HG03196 (cell line): Measurements from ENCODE around the gene ATG2A.

ENCODE experiments used
- ATAC-seq: cut with Tn5 transposase; IDR thresholded peaks from one replicate; pipeline ENCODE4 v1.9.1; 2021; ENCODE audit not compliant: unreplicated experiment

ATG2A gene

DNA sequence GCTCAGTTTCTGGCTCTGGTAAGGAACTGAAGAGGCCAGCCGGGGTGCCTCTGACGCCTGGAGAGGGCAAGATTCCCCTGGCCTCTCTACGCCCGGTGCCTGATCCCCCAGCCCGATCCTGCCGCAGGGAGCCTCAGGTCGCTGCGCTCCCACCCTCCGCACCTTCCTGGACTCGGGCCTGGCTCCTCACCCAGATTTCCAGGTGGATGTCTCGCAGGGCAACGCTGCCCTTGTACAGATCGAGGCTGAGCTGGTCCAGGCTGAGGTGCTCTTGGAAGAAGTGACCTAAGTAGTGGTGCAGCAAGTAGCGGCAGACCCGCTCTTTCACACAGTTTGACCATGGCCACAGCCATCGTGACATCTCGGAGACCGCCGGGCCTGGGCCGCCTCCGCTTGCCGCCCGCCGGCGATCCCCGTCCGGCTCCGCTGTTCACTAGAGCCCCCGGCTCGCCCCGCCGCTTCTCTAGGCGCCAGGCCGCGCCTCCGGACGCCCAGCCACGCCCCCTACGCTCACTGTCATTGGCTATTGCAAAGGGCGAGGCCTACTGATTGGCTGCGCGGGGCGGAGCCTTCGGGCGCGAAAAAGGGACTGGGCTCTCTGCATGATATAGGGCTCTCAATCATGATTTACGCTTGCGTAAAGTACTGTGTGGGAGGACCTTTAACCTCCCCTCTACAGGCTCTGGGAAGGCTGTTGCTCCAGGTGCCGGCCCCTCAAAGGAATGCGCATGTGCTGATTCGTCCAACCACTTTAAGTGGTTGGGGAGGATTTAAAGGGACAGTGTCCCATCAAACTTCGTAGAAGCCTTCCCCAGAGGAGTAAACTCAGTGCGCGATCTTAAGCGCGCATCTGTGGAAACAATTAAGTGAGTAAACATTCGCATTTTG lies at the start of gene ATG2A:
Gene ATG2A, minus strand, starts transcription at position 435 of the 888 bp plus-strand sequence. Its CDS starts 74 bp downstream, at position 361.
- peak; percentile 89 for ATAC-seq

DNA sequence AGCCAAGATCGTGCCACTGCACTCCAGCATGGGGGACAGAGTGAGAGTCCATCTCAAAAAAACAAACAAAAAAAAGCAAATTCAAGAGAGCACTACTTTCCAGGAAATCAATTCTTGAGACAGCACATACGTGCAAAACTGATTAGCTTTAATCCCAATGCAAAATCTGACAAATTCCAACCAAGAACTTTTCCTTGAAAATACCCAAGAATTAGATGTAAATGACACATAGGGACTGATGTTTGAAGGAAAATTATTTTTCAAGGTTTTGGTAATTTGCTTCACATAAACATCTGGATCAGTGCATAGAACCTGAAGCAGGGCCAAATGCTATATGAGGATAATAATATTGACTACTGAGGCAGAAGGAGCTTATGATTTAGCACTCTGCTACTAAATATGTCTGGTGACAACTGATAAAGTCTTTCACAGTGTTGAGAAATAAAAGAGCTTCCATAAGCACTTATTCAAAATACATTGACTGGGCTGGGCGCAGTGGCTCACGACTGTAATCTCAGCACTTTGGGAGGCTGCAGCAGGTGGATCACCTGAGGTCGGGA lies 46.1 kb upstream of the ATG2A start:
- ATAC-seq: no peak

DNA sequence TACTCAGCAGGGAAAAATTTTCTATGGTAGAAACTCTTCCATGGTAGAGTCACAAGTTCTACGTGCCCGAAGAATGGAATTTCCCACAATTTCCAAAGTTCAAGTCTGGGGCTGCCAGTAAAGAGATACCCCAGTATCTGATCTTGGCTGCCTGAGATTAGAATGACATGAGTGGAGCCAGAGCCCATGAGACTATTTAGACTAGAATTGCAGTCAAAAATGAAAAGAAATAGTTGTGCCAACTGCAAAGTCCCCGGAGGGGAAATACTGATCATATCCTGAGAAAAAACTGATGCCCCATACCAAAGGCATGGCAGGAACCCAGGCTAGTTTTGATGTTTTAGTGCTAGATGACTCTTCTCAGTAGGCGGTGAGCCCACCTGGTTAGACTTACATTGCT lies 43.7 kb upstream of the ATG2A start:
- no peak for ATAC-seq

DNA sequence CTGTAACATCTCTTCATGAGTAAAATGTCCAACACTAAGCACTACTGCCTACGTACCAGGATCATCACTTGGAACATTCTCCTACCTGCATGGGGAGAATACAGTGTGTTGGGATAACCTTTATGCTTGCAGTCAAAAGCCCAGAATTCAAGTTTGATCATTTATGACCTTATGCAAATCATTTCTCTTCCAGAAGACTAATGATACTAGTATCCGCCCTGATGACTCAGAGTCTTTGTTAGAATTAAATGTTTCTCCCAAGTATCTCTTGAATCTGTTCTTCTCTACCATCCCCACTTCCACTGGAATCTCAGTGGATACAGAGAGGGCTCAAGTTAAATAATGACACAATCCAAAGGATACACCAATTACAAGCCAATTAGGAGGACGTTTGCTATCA lies 42.5 kb upstream of the ATG2A start:
- ATAC-seq: no peak

DNA sequence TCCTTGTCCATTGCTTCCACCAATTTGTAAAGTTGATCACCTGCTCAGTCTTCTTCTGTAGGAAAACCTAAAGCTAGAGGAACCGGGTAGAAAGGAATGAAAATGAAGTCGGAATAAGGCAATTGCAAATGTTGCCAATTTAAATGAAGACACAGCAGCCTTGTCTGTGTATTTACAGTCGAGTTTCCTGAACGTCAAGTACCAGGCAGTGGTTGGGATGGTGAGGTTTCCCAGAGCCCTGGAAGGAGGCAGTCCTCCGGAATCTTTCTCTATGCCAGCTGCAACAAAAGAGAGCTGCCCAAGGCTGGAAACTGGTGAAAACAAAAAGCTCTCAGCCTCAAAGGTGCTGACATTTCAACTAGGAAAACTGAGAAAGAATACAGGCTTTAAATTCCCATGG lies 37.2 kb upstream of the ATG2A start:
- no peak for ATAC-seq

DNA sequence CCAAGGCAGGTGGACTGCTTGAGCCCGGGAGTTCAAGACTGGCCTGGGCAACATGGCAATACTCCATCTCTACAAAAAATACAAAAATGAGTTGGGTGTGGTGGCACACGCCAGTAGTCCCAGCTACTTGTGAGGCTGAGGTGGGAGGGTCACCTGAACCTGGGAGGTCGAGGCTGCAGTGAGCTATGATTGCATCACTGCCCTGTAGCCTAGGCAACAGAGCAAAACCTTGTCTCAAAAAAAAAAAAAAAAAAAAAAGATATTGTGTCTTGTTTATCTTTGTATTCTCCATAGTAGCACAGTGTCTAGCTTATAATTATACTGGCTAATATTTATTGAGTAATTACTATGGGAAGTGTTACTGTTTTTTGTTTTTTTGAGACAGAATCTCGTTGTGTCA lies 34.5 kb upstream of the ATG2A start:
- no peak for ATAC-seq

DNA sequence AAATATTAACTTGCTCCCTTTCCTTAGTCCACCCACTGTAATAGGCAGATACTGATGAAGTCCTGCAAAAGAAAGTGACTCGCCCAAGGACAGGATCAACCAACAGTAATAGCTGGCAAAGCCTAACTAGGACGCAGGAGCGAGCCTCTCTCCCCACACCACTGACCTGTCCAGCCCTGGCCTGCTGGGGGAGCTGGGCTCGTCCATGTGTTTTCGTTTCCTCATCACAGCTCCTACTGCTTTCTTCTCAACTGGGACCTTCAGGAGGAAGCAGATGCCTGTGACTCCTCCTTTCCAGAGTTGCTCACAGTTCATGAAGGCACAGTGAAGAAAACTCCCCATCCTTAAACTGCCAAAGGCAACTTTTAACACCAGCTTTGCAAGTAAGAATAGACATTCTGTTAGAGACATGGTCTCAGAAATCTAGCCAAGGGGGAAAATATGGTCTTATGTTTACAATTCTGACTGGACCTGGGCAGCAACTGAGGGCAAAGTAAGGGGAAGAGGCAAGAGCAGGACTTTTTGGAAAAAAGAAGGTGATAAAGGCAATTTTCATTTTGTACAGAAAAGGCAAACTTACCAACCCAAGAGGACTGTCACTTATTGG lies 30.3 kb upstream of the ATG2A start:
- ATAC-seq: no peak

DNA sequence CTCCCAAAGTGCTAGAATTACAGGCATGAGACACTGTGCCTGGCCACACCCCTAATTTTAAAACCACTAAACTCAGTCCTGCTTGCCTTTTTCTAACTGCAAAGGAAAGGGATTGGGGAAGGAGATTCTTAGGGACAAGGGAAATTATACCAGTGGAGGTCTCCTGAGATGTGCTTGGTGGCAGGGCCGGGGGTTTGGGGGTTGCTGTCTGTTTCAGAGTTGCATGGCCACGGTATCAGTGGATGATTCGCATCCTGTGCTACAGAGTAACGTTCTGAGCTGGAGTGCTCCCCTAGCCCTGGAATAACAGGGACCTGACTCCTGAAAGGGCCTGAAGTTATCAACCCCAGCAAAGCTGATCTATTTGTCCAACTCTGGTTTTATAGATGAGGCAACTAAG lies 19.5 kb upstream of the ATG2A start:
- no peak for ATAC-seq

DNA sequence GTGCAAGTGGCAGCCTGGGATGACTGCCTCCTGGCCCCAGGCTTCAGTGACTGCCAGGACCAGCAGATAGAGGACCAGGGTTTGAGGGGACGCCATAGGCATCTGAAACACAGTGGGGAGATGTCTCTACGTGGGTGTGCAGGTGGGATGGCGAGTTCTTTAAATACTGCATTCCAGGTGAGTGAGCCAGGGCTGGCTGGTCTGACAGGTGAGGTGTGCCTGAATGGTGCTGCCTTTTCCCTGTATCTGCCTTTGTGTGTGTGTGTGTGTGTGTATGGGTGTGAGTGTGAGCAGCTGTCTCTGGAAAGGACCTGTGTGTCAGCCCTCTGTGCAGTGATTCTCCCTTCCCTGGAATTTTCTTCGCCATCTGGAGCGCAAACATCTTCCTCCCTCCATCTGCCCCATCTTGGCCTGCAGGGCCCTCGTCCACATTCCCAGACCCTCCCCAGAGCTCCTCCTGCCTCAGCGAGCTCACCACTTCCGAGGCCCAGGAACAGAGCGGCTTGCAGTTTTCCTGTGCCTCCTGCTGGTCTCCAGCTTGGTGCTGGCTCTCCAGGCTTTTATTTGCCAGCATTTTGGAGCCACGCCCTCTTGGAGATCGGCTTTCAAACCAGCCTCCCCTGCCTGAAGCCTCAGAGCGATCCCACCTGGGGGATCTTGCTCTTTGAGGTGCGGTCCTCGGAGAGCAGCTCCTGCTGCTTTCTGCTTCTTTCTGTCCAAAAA lies 18.5 kb upstream of the ATG2A start, which contains the start of gene GPHA2:
Gene GPHA2, minus strand, starts transcription at position 535 of the 723 bp plus-strand sequence. Its CDS starts 433 bp downstream, at position 102.
- no peak for ATAC-seq

DNA sequence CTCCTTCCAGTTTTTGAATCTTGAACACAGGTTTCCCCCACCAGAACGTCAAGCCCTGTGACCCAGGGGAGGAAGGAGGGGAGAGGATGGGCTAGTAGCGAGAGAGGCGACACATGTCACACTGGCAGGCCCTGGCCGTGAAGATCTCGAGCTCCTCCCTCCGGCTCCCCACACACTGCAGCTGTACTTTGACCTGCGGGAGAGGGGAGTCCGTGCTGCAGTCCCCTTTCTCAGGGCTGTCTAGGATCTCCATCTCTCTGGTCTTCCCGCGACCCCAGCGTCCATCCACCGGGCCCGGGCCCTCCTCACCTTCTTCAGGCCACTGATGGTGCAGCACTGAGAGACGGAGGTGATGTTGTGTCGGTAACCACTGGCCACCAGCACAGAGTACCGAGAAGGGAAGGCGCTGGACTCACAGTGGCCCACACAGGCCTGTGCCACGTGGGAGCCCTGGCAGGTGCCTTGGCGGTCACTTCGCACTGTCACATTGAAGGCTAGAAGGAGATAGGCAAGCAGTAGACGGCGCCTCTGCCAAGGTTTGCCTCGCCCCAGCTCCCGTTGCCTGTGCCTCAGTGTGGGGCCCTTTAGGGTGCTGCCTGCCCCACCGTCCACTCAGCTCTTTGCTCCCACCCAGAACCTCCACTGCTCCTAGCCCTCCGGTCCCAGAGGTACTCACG lies 17.8 kb upstream of the ATG2A start:
- ATAC-seq: no peak

DNA sequence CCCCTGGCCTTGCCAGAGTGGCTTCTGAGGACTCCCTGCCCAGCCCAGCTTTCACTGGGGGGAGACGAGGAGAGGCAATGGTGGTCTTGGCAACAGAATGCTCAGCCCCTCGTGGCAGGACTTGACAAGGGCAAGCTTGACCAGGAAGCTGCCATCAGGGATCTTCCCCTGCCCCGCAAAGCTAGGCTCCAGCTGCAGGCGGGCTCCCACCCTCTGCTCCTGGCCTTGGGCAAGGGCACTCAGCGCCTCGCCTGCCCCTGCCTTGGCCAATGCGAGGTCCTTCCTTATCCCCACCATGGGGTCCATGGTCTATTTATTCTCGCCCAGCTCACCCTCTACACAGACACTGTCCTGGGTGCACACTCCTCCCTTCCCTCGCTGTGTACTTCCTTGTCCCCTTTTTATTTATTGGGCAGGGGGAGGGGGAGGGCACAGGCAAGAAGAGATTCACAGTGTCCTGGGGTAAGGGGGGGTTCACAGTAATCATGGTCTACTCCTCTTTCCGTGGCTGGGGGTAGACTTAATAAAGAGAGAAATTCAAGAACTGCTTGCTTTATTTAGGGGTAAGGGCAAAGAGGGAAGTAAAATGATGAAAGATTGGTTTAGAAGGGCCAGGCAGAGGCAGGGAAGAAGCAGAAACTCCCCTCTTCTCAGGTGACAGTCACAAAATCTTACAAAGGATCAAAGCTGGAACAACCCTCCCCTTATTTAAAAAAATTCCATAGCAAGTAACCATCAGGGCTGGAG lies 17.1 kb upstream of the ATG2A start:
- ATAC-seq: no peak

DNA sequence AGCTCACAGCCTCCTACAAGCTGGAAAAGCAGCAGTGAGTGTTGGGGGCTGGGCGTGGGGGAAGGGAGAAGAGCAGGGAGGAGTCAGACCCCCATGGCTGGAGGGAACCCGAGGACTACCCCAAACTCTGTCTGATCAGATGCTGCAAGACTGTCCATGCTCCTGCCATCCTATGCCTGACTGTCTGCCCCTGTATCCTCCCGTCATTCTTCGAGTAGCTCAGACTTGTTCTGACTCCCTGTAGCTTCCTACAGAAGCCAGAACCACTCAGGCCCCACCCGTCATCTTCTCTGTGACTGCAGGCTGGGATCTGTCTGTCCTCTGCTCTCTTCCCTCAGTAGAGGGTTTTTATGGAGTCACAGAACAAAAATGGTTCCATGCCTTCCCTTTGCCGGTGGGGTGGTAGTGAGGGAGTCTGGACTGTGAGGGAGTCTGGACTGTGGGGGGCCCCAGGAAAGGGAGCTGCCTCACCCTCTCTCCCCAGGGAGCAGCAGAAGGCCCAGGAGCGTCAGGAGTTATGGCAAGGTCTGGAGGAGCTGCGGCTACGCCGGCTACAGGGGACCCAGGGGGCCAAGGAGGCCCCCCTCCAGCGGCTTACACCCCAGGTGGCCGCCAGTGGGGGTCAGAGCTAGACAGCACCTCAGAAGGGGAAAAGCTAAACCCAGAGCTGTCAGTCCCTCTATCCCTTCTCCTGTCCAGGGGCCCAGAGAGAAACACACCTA lies 16.4 kb upstream of the ATG2A start:
- ATAC-seq: no peak

DNA sequence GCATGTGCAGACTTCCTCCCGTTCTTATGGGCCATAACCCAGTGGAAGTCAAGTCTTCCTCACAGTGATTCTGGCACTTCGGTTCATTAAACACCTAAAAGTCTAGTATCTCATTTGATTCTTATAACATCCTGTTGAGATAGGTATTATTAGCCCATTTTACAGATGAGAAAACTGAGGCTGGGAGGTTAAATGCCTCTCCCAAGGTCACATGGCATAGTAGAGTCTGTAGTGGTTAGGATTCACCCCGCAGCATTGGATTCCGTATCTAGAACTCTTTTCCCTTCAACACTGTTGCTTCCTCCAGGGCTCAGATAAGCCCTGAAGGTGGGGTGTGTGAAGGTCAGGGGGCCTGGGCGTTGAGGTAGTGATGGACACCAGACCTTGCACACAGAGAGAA lies 15.3 kb upstream of the ATG2A start:
- ATAC-seq: no peak

DNA sequence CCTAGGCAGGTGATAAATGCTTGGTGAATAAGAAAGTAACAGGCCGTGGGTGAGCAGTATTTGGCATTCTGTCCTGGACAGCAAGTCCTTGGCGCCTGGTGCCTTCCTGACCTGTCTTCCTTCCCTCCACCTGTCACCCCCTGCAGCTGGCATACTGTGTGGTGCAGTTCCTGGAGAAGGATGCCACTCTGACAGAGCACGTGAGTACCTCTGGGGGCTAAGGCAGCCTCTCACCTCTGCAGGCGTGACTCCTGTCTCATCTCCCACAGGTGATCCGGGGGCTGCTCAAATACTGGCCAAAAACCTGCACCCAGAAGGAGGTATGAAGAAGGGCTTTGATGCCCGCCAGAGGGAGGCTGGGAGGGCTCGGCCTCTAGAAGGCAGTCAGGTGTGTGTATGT lies 14.3 kb upstream of the ATG2A start:
- no peak for ATAC-seq

DNA sequence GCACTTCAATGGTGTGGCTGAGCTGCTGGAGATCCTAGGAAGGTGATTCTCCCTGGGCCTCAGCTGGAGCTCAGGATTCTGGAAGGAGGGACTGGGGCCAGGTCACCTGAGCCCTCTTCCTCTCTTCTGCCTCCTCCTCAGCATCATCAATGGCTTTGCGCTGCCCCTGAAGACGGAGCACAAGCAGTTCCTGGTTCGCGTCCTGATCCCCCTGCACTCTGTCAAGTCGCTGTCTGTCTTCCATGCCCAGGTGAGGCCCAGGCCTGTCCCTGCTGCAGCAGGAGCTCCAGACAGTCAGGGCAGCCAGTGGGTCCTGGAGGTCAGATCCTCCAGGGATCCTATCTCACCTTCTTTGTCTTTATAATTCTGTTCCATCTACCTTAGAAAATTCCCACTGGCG lies 13.3 kb upstream of the ATG2A start:
- no peak for ATAC-seq

DNA sequence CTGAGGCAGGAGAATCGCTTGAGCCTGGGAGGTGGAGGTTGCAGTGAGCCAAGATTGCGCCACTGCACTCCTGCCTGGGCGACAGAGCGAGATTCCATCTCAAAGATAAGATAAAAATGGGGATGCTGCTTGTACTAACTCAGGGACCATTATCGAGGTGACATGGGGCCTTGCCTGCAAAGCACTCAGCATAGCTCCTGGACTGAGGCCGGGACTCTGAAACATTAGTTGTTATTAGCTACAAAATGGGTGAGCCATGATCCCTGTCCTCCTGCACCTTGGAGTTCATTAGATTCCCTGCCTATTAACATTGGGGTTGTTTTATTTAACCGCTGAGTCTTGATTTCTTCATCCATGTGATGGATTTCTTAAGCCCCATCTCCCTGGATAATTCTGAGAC lies 12.6 kb upstream of the ATG2A start:
- ATAC-seq: no peak

DNA sequence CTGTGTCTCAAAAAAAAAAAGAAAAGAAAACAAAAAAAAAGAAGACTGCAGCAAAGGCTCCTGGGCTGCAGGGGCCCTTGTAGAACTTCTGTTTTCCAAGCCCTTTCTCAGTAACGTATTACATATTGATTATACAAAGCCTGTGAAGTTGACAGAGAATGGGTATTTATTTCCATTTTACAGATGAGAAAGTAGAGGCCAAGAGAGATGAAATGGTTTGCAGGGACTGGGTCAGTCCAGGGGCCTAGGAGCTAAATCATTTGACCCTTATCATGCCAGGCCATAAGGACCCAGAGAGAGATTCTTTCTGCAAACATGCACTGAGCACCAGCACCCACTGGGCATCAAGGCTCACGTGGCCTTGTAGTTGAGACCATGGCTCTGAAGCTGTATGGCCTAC lies 11.9 kb upstream of the ATG2A start:
- no peak for ATAC-seq

DNA sequence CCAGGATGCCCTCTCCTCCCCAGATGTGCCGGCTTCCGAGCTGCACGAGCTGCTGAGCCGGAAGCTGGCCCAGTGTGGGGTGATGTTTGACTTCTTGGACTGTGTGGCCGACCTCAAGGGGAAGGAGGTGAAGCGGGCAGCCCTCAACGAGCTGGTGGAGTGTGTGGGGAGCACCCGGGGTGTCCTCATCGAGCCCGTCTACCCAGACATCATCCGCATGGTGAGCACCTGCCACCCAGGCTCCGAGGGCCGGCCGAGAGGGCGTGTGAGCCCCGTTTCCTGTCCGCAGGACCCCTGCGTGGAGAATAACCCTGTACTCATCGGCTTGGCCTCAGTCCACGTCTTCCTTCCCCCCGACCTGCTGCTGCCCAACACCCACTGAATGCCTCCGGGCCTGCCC lies 9.7 kb upstream of the ATG2A start:
- no peak for ATAC-seq
